ENCODE measurements around the gene DERA.
A peak's percentile ranks its signal among the peaks of the same experiment; 100 is the strongest.
"Not testable (repeated sequence)": the region's sequence is repeated elsewhere in the genome, so short reads cannot be mapped to it uniquely, and the experiment has no call there.

DERA gene

GRCh38 chr12:15943519-15943918, 32.4 kb downstream of the DERA start:
- not testable (repeated sequence) for H3K4me3 ChIP-seq (ENCODE audit: low read length); H3K27me3 ChIP-seq (ENCODE audit: control insufficient read depth, insufficient read depth, low read length); H3K36me3 ChIP-seq (ENCODE audit: control insufficient read depth, insufficient read depth, low read length); H3K4me1 ChIP-seq (ENCODE audit: control insufficient read depth, insufficient read depth, low read length); H3K27ac ChIP-seq (ENCODE audit: low read depth, low read length); H3K9ac ChIP-seq (ENCODE audit: low read length)

GRCh38 chr12:15948461-15948860, 37.3 kb downstream of the DERA start:
- not testable (repeated sequence) for H3K4me3 ChIP-seq (ENCODE audit: low read length); H3K9ac ChIP-seq (ENCODE audit: low read length); H3K36me3 ChIP-seq (ENCODE audit: control insufficient read depth, insufficient read depth, low read length); H3K27ac ChIP-seq (ENCODE audit: low read depth, low read length); H3K27me3 ChIP-seq (ENCODE audit: control insufficient read depth, insufficient read depth, low read length); H3K4me1 ChIP-seq (ENCODE audit: control insufficient read depth, insufficient read depth, low read length)

- no peaks in the 10 kb centered on the region for H3K27me3 ChIP-seq (ENCODE audit: control insufficient read depth, insufficient read depth, low read length)
- no peak overlapping the region for H3K4me3 ChIP-seq (ENCODE audit: low read length)
- no peak overlapping the region for H3K27ac ChIP-seq (ENCODE audit: low read depth, low read length)
- H3K36me3 ChIP-seq (ENCODE audit: control insufficient read depth, insufficient read depth, low read length): no peaks in the 10 kb centered on the region
- H3K4me1 ChIP-seq (ENCODE audit: control insufficient read depth, insufficient read depth, low read length): no peaks in the 10 kb centered on the region
- no peak overlapping the region for H3K9ac ChIP-seq (ENCODE audit: low read length)
Measured at GRCh38 chr12:15955281-15955680, 44.1 kb downstream of the DERA start.

GRCh38 chr12:15956010-15956409, 44.9 kb downstream of the DERA start:
- Histone ChIP-seq H3K36me3 (ENCODE audit: control insufficient read depth, insufficient read depth, low read length) (peaks cover 4% of the 10 kb centered on the region), H3K4me3 (ENCODE audit: low read length) (no peak overlapping the region), H3K27ac (ENCODE audit: low read depth, low read length) (no peak overlapping the region), H3K9ac (ENCODE audit: low read length) (no peak overlapping the region), H3K27me3 (ENCODE audit: control insufficient read depth, insufficient read depth, low read length) (no peaks in the 10 kb centered on the region), H3K4me1 (ENCODE audit: control insufficient read depth, insufficient read depth, low read length) (no peaks in the 10 kb centered on the region)

GRCh38 chr12:15956413-15957185, 45.5 kb downstream of the DERA start:
- no peaks in the 10 kb centered on the region for H3K4me1 ChIP-seq (ENCODE audit: control insufficient read depth, insufficient read depth, low read length)
- H3K36me3 ChIP-seq (ENCODE audit: control insufficient read depth, insufficient read depth, low read length): peaks cover 4% of the 10 kb centered on the region
- H3K27ac ChIP-seq (ENCODE audit: low read depth, low read length): no peak overlapping the region

GRCh38 chr12:15962760-15963159, 51.6 kb downstream of the DERA start:
- Histone ChIP-seq H3K9ac (ENCODE audit: low read length) (no peak overlapping the region), H3K4me3 (ENCODE audit: low read length) (no peak overlapping the region), H3K4me1 (ENCODE audit: control insufficient read depth, insufficient read depth, low read length) (no peaks in the 10 kb centered on the region), H3K27me3 (ENCODE audit: control insufficient read depth, insufficient read depth, low read length) (no peaks in the 10 kb centered on the region), H3K27ac (ENCODE audit: low read depth, low read length) (no peak overlapping the region), H3K36me3 (ENCODE audit: control insufficient read depth, insufficient read depth, low read length) (peaks cover 4% of the 10 kb centered on the region)

More at GRCh38 chr12:15956413-15957185, 45.5 kb downstream of the DERA start:
- Histone ChIP-seq H3K9ac (ENCODE audit: low read length) (no peak overlapping the region), H3K27me3 (ENCODE audit: control insufficient read depth, insufficient read depth, low read length) (no peaks in the 10 kb centered on the region), H3K4me3 (ENCODE audit: low read length) (no peak overlapping the region)

GRCh38 chr12:15963271-15963670, 52.1 kb downstream of the DERA start:
- H3K27me3 ChIP-seq (ENCODE audit: control insufficient read depth, insufficient read depth, low read length): no peaks in the 10 kb centered on the region
- H3K4me1 ChIP-seq (ENCODE audit: control insufficient read depth, insufficient read depth, low read length): no peaks in the 10 kb centered on the region
- H3K27ac ChIP-seq (ENCODE audit: low read depth, low read length): no peak overlapping the region
- H3K36me3 ChIP-seq (ENCODE audit: control insufficient read depth, insufficient read depth, low read length): peaks cover 4% of the 10 kb centered on the region
- H3K9ac ChIP-seq (ENCODE audit: low read length): no peak overlapping the region
- no peak overlapping the region for H3K4me3 ChIP-seq (ENCODE audit: low read length)

- Histone ChIP-seq H3K27ac (ENCODE audit: low read depth, low read length) (no peak overlapping the region), H3K36me3 (ENCODE audit: control insufficient read depth, insufficient read depth, low read length) (no peaks in the 10 kb centered on the region), H3K4me3 (ENCODE audit: low read length) (no peak overlapping the region), H3K9ac (ENCODE audit: low read length) (no peak overlapping the region), H3K27me3 (ENCODE audit: control insufficient read depth, insufficient read depth, low read length) (no peaks in the 10 kb centered on the region), H3K4me1 (ENCODE audit: control insufficient read depth, insufficient read depth, low read length) (no peaks in the 10 kb centered on the region)
Measured at GRCh38 chr12:15966426-15966825, 55.3 kb downstream of the DERA start.

- H3K4me1 ChIP-seq (ENCODE audit: control insufficient read depth, insufficient read depth, low read length); H3K27ac ChIP-seq (ENCODE audit: low read depth, low read length): not testable (repeated sequence)
Measured at GRCh38 chr12:15967053-15967452, 55.9 kb downstream of the DERA start.

GRCh38 chr12:15971211-15971610, 60.1 kb downstream of the DERA start:
- H3K27ac ChIP-seq (ENCODE audit: low read depth, low read length): no peak overlapping the region
- H3K4me1 ChIP-seq (ENCODE audit: control insufficient read depth, insufficient read depth, low read length): no peaks in the 10 kb centered on the region
- H3K36me3 ChIP-seq (ENCODE audit: control insufficient read depth, insufficient read depth, low read length): peaks cover 2% of the 10 kb centered on the region
- no peak overlapping the region for H3K4me3 ChIP-seq (ENCODE audit: low read length)
- no peaks in the 10 kb centered on the region for H3K27me3 ChIP-seq (ENCODE audit: control insufficient read depth, insufficient read depth, low read length)
- no peak overlapping the region for H3K9ac ChIP-seq (ENCODE audit: low read length)

More at GRCh38 chr12:15967053-15967452, 55.9 kb downstream of the DERA start:
- not testable (repeated sequence) for H3K9ac ChIP-seq (ENCODE audit: low read length); H3K4me3 ChIP-seq (ENCODE audit: low read length); H3K36me3 ChIP-seq (ENCODE audit: control insufficient read depth, insufficient read depth, low read length); H3K27me3 ChIP-seq (ENCODE audit: control insufficient read depth, insufficient read depth, low read length)

- Histone ChIP-seq H3K9ac (ENCODE audit: low read length) (no peak overlapping the region), H3K27ac (ENCODE audit: low read depth, low read length) (no peak overlapping the region), H3K36me3 (ENCODE audit: control insufficient read depth, insufficient read depth, low read length) (peaks cover 2% of the 10 kb centered on the region), H3K27me3 (ENCODE audit: control insufficient read depth, insufficient read depth, low read length) (no peaks in the 10 kb centered on the region), H3K4me3 (ENCODE audit: low read length) (no peak overlapping the region), H3K4me1 (ENCODE audit: control insufficient read depth, insufficient read depth, low read length) (no peaks in the 10 kb centered on the region)
Measured at GRCh38 chr12:15972894-15973293, 61.8 kb downstream of the DERA start.

- Histone ChIP-seq H3K27me3 (ENCODE audit: control insufficient read depth, insufficient read depth, low read length) (no peaks in the 10 kb centered on the region), H3K4me1 (ENCODE audit: control insufficient read depth, insufficient read depth, low read length) (peaks cover 4% of the 10 kb centered on the region), H3K36me3 (ENCODE audit: control insufficient read depth, insufficient read depth, low read length) (peaks cover 2% of the 10 kb centered on the region), H3K4me3 (ENCODE audit: low read length) (no peak overlapping the region), H3K9ac (ENCODE audit: low read length) (no peak overlapping the region), H3K27ac (ENCODE audit: low read depth, low read length) (peak overlapping the region; percentile 10)
Measured at GRCh38 chr12:15977999-15978951, 67.1 kb downstream of the DERA start.

Data from rectal smooth muscle tissue (tissue), 1 donor.